Iris pigment epithelial cell (primary cell): ENCODE data around the gene LDAH.

Experiments
- DNase-seq: peaks from one replicate; pipeline ENCODE4 v3.0.0-alpha.2; 2011; ENCODE audit warnings: low read depth

The LDAH gene

GRCh38 chr2:20667531-20668401, 155.1 kb downstream of the LDAH start:
- DNase-seq, result no peak

GRCh38 chr2:20667151-20667530, 155.8 kb downstream of the LDAH start:
- no peak for DNase-seq

- DNase-seq, result no peak
Observed at GRCh38 chr2:20666304-20667150, 156.4 kb downstream of the LDAH start, which contains the start of gene GDF7. Gene GDF7 (plus strand): TSS chr2:20667144. CDS start chr2:20667240, 96 bp downstream.

- DNase-seq, result no peak
Observed at GRCh38 chr2:20666005-20666303, 156.9 kb downstream of the LDAH start.

- DNase-seq, result no peak
Observed at GRCh38 chr2:20665243-20666004, 157.5 kb downstream of the LDAH start.

- DNase-seq, result no peak
Observed at GRCh38 chr2:20664431-20665242, 158.3 kb downstream of the LDAH start.

GRCh38 chr2:20664071-20664390, 158.9 kb downstream of the LDAH start:
- no peak for DNase-seq

GRCh38 chr2:20663196-20664070, 159.5 kb downstream of the LDAH start:
- DNase-seq, result no peak

GRCh38 chr2:20662308-20662937, 160.5 kb downstream of the LDAH start:
- DNase-seq, result no peak

GRCh38 chr2:20661421-20662307, 161.2 kb downstream of the LDAH start:
- DNase-seq, result peak; percentile 65

- no peak for DNase-seq
Observed at GRCh38 chr2:20660506-20661420, 162.1 kb downstream of the LDAH start.

GRCh38 chr2:20657522-20658235, 165.2 kb downstream of the LDAH start:
- DNase-seq, result no peak

- DNase-seq, result no peak
Observed at GRCh38 chr2:20656561-20656960, 166.3 kb downstream of the LDAH start.

- no peak for DNase-seq
Observed at GRCh38 chr2:20654535-20654813, 168.4 kb downstream of the LDAH start.

- no peak for DNase-seq
Observed at GRCh38 chr2:20653695-20654534, 169.0 kb downstream of the LDAH start.

GRCh38 chr2:20652673-20653575, 170.0 kb downstream of the LDAH start:
- DNase-seq, result no peak
